ENCODE data around the gene TSPAN18.

Gene TSPAN18

GRCh38 chr11:44950031-44950624, 223.4 kb downstream of the TSPAN18 start:
- DNase-seq, result no peak

DNA sequence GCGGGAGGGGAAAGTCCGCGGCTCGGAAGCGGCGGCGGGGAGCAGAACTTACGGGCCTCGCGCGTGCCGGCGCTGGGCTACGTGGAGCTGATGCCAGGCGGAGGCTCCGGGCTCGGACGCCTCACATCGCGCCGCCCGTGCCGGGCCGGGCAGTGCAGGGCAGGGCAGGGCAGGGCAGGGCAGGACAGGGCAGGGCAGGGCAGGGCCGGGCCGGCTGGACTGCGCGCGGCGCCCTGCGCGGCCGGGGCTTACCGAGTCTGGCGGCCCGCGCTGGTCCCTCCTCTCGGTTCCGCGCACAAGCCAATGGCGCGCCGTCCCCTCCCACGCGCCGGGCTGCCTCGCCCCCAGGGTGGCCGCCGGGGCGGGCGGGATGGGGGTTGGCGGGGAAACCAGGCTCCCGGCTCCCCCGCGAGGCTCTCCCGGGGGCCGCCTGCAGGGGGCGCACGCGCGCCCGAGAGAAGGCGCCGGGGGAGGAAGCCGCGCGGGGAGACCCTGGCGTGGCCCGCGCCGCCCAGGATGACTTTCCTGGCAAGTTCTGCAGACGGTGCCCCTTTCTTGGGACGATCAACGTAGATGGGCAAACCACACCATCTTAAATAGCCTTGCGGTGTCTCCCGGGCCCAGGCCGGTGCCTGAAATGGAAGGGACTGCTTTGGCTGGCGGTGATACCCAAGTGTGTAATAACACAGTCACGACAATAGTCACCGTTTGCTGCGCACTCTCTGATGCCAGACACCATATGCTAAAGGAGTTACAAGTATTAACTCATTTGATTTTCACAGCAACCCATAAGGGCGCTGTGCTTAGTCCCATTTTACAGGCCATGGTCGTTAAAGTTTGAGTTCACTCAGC, 224.1 kb downstream of the TSPAN18 start, which contains the start of gene TP53I11:
TSS of gene TP53I11 (minus strand) at position 259 of the 852 bp plus-strand sequence. CDS start 12,548 bp downstream, outside the sequence.
- DNase-seq, result no peak

DNA sequence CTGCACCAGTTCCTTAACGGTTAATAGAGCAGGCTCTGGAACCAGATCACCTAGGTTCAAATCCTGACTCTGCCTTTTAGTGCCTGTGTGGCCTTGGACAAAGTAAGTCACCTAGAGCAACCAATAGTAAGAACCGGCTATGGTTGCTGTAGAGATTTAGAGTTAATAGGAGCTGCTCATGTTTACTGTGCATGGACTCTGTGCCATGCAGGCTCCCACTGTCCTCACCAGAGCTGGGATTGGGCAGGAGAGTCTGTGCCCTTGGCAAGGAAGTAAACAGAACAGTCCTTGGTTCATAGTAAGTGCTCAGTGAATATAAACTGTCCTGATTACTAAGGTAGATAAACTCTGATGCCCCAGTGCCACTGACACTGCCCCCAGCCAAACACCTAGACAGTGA, 225.3 kb downstream of the TSPAN18 start:
- DNase-seq, result no peak

DNA sequence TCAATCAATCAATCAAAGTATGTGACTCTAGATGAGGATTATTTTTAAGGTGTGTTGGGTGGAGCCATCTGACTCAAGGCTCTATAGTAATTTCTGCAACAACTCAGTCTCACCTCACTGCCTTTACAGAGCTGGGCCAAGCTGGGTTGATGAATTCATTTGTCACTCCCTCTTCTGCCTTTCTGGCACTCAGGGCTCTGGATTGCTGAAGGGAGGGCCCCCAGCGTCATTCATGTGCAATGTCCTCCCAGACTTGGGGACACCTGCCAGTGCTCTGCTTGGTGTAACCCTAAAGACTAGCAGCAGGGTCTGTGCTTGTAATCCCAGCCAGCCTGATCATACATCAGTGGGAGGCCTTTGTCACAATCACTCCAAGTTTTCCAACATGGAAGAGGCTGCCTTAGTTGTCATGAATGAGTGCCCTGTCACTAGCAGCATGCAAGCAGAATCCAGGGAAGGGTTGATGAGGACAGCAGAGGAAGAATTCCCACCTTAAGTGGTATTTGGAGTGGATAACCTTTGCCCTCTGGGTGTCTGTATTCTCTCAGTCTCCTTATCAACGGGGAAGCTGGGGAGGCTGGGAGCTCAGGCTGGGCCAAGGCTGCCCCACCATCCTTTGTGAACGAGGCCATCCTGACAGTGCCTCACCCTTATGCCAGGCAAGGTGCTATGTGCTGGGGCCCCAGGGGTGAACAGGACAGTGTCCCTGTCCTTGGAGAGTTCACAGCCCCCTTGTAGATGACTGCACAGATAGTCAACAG, 225.9 kb downstream of the TSPAN18 start:
- no peak for DNase-seq

- DNase-seq, result no peak
These were observed 227.5 kb downstream of the TSPAN18 start for GRCh38 chr11:44954051-44954906.

DNA sequence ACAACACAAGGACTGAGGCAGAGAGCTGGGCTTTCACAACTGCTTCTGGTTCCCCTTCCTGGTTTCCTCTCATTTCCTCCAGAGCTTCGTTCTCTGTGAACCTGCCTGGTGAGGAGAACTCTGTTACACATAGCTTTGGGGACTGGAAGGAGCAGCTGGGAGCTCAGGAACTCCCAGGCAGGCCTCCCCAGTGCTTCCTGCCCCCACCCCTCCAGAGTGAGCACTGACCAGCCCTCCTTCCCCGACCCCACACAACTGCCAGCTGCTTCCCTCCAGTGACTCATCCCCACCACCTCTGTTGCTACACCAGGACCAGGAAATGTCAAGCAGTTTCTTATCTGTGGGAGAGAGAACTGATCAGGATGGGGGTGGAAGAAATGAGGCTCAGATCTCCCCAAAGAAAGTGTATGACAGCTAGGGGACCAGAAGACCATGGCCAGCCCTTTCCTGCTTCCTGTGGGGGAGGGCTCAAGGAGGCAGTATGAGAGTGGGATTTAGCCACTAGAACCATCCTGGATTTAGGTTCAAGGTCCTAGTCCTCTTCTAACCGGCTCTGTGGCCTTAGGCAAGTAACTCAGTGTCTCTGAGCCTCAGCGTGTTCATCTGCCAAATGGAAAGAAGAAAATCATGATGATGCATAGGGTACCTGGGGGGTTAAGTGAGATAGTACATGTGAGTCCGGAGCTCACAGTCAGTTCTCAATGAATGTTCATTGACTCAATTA, 228.4 kb downstream of the TSPAN18 start:
- peak; percentile 41 for DNase-seq

GRCh38 chr11:44957040-44957515, 230.3 kb downstream of the TSPAN18 start:
- no peak for DNase-seq

- DNase-seq, result no peak
These were observed 231.2 kb downstream of the TSPAN18 start for GRCh38 chr11:44957776-44958564.

DNA sequence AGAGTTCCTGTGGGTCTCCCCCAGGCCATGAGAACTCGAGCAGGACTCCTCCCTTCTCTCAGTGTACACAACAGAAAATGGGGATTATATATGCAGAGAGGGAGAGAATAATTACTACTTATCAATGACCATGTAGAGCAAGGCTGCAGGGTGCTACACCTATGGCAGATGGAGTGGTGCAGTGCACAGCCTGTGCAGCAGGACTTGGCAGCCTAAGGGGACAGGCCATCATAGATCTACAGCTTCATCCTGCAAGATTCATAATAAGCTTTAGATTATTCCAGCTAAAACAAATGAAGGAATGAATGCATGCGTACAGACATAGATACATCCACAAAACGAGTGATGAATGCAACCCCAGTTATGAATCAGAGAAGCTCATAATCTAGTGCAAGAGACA, 232.3 kb downstream of the TSPAN18 start:
- DNase-seq, result no peak

DNA sequence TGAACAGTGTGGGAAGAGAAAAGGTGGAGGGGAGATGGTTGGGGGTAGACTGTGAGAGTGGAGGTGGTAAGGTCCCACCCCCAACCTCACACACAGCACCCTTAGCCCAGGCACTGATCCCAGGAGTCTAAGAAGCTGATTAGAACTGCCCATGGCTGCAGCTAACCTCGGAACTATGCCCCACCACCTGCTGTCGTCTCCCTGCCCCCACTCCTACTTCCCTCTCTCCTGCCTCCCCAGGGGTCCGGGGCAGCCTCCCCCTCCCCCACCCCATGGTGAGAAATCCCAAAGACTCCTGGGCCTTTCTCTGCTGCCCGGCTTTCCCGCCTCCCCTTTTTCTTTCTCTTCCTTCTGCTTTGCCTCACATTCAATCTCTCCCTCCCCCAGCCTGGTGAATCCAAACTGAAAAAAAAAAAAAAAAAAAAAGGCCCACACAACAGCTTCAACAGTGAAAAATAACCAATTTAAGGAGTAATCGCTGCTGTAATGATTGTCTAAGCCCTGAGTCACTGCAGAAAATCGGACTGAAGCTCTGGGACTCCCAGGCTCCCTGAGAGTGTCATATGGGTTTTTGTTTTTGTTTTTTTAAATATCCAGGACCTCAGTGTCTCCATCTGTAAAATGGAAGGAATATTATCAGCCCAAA, 233.6 kb downstream of the TSPAN18 start:
- no peak for DNase-seq

DNA sequence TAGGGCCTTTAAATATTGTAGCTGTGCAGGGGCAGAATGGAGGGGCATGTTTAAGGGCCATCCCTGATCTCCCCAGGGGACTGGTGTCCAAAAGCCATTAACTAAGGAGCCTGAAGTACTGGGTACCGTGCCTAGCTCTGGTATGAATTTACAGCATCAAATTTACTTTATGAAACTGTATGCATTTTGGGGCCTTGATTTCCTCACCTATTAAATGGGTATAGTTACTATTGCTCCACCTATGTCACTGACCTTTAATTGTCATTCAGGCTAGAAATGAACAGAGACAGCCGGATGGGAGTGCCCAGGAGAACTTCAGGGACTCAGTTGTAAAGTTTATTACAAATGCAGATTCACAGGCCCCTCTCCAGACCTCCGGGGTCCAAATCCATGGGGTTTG, 235.7 kb downstream of the TSPAN18 start:
- DNase-seq, result no peak

GRCh38 chr11:44963136-44963535, 236.4 kb downstream of the TSPAN18 start:
- DNase-seq, result no peak

DNA sequence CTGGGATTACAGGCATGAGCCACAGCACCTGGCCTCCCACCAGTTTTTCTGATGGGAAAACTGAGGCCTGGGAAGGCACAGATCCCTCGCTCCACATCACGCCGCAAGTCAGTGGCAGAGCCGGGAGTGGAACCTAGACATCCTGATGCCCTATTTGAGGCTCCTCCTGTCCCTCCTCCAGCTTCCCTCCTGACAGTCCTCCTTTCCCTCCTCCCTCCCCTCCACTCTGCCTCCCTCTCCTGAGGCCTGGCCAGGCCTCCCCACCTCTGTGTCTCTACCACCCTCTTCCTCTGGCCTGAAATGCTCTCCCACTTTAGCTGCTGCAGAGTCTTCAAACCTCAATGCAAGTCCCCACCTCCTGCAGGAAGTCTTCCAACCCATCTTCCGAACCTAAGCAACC, 237.2 kb downstream of the TSPAN18 start:
- DNase-seq, result no peak

DNA sequence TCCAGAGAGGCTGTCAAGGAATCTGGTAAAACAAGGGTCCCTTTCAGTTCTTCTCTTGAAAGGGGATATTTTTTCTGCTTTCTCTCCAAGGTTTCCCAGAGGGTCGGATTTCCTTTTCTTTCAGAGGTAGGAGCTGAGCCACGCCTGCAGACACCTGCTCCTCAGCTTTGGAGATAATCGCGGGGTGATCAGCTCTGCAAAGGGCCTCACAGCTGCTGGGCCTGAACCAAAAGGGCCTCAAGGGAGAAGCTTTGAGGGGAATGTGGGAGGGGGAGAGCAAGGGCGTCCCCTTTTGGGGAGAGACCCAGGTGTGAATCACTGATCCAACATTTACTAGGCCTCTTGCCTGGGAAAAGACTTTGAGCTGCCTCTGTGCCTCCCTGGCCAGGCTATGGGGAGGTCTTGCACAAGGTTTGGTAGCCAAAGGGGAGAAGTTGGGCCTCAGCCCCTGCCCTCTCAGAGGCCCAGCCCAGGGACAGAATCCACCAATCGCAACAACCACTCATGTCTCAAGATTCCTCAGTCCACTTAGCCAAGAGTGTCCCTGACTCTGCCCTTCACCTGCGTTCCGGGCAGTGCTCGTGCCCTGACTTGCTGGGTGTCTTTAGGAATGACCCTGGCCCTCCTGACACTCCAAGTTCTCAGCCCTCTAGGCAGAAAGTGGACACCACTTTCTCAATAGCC, 237.9 kb downstream of the TSPAN18 start:
- DNase-seq, result no peak

- DNase-seq, result no peak
These were observed 239.9 kb downstream of the TSPAN18 start for GRCh38 chr11:44966694-44967093.

DNA sequence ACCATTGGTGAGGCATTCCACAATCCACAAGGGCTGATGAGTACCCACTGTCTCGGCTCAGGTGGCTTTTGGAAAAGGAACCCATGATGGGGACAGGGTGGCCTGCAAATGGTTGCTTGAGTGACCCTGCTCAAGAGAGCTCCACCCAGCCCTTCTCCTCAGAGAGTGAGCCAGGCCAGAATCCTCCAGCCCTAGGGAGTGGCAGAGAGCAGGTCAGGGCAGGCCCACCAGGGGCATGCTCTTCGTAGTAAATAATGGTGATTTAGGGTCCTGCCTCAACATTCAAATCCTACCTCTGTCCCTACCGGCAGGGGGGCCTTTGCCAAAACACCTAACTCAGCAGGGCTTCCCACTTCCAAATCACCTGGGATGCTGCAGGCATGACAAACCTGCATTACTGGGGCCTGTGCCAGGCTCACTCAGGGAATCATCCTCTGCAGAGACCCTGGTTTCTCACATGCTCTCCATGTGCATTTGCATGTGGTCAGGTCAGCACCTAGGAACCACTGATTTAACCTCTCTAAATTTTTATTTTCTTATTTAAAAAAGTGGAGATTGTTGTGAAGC, 241.3 kb downstream of the TSPAN18 start:
- DNase-seq, result no peak

DNA sequence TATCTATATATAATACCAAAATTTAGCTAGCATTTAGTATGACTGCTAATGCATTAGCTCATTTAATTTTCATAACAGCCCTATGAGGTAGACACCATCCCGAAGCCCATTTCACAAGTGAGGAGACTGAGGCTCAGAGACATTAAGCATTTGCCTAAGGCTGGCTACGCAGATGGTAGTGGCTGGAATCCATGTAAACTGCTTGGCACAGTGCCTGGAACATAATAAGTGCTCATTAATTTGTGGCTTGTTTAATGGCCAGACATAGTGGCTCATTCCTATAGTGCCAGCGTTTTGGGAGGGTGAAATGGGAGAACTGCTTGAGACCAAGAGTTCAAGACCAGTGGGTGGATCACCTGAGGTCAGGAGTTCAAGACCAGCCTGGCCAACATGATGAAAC, 241.7 kb downstream of the TSPAN18 start:
- no peak for DNase-seq

- DNase-seq, result no peak
These were observed 243.0 kb downstream of the TSPAN18 start for GRCh38 chr11:44969651-44970252.

- DNase-seq, result no peak
These were observed 243.5 kb downstream of the TSPAN18 start for GRCh38 chr11:44970293-44970692.

Measured in NK-92 treated with Interleukin-12 subunit alpha and Interleukin-12 subunit beta, amount 100 ng/mL, for 24 hours (cell line).